ENCODE data around the gene RANBP2.

RANBP2 gene

DNA sequence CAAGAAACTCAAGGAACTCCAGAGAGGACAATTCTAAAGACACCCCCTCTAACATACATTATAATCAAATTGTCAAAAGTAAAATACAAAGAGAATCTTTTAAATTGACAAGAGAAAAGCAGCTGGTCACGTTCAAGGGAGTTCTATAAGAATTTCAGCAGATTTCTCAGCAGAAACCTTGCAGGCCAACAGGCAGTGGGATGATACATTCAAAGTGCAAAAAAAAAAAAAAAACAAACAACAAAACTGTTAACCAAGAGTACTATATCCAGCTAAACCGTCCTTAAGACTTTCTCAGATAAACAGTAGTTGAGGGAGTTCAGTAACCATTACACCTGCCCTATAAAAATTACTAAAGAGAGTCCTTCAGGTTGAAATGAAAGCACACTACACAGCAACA lies 101.2 kb downstream of the RANBP2 start:
- H3K27ac ChIP-seq = no peak overlapping the region
- TF ChIP-seq, protein P1, sequence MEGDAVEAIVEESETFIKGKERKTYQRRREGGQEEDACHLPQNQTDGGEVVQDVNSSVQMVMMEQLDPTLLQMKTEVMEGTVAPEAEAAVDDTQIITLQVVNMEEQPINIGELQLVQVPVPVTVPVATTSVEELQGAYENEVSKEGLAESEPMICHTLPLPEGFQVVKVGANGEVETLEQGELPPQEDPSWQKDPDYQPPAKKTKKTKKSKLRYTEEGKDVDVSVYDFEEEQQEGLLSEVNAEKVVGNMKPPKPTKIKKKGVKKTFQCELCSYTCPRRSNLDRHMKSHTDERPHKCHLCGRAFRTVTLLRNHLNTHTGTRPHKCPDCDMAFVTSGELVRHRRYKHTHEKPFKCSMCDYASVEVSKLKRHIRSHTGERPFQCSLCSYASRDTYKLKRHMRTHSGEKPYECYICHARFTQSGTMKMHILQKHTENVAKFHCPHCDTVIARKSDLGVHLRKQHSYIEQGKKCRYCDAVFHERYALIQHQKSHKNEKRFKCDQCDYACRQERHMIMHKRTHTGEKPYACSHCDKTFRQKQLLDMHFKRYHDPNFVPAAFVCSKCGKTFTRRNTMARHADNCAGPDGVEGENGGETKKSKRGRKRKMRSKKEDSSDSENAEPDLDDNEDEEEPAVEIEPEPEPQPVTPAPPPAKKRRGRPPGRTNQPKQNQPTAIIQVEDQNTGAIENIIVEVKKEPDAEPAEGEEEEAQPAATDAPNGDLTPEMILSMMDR (conservative IDR thresholded peaks at IDR 0.05; ENCODE audit: low read depth) = no peak
- ChIA-PET POLR2A (ENCODE audit: low non-redundant PET) (no interaction called here), CTCF (interaction anchor here (0.5 kb wide), 1 partner anchor 134 kb away, joined by 4 read pairs; no protein-coding TSS in a partner anchor)
- DNase-seq (ENCODE audit: low spot score) = no peak

GRCh38 chr2:108823286-108823685 lies 104.0 kb downstream of the RANBP2 start:
- TF ChIP-seq, protein P1 (conservative IDR thresholded peaks at IDR 0.05; ENCODE audit: low read depth) = no peak
- ChIA-PET CTCF (no interaction called here), POLR2A (ENCODE audit: low non-redundant PET) (no interaction called here)
- H3K27ac ChIP-seq = no peak overlapping the region
- no peak for DNase-seq (ENCODE audit: low spot score)

GRCh38 chr2:108824316-108825070 lies 105.2 kb downstream of the RANBP2 start:
- no peak overlapping the region for H3K27ac ChIP-seq
- TF ChIP-seq, protein P1 (conservative IDR thresholded peaks at IDR 0.05; ENCODE audit: low read depth) = no peak
- CTCF ChIA-PET = no interaction called here
- POLR2A ChIA-PET (ENCODE audit: low non-redundant PET) = no interaction called here
- DNase-seq (ENCODE audit: low spot score) = no peak

DNA sequence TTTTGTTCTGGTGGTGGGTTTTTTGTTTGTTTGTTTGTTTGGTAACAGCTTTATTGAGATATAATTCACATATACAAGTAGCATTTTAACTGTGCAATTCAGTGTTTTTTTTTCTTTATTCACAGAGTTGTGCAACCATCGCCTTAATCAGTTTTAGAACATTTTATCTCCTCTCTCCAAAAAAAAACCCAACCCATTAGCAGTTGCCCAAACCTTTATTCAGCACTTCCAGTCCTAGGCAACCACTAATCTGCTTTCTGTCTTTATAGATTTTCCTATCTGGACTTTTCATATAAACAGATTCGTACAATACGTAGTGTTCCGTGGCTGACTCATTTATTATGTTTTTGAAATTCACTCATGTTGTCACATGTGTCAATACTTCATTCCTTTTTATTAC lies 106.0 kb downstream of the RANBP2 start:
- TF ChIP-seq, protein P1 (conservative IDR thresholded peaks at IDR 0.05; ENCODE audit: low read depth) = no peak
- no peak overlapping the region for H3K27ac ChIP-seq
- DNase-seq (ENCODE audit: low spot score) = no peak
- ChIA-PET POLR2A (ENCODE audit: low non-redundant PET) (no interaction called here), CTCF (no interaction called here)

GRCh38 chr2:108825736-108826135 lies 106.5 kb downstream of the RANBP2 start:
- TF ChIP-seq, protein P1 (conservative IDR thresholded peaks at IDR 0.05; ENCODE audit: low read depth) = no peak
- DNase-seq (ENCODE audit: low spot score) = no peak
- POLR2A ChIA-PET (ENCODE audit: low non-redundant PET) = no interaction called here
- CTCF ChIA-PET = no interaction called here
- no peak overlapping the region for H3K27ac ChIP-seq

DNA sequence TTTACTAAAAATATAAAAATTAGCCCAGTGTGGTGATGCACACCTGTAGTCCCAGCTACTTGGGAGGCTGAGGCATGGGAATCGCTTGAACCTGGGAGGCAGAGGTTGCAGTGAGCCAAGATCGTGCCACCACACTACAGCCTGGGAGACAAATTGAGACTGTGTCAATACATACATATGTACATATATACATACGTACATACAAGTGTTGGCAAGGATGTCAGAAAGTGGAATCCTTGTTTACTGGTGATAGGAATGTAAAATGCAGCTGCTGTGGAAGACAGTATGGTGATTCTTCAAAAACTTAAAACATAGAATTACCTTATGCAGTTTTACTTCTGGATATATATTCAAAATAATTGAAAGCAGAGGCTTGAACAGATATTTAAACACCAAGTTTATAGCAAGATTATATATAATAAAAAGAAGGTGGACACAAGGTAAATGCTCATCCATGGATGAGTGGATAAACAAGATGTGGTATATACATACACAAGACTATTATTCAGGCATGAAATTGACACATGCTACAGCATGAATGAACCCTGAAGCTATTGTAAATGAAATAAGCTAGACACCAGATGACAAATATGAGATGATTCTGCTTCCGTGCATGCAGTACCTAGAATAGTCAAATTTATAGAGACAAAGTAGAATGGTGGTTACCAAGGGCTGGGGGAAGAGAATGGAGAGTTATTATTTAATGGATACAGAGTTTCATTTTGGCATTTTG lies 110.5 kb downstream of the RANBP2 start:
- CTCF ChIA-PET = no interaction called here
- POLR2A ChIA-PET (ENCODE audit: low non-redundant PET) = no interaction called here

More for the DNA sequence above, 110.5 kb downstream of the RANBP2 start:
- no peak overlapping the region for H3K27ac ChIP-seq
- DNase-seq (ENCODE audit: low spot score) = no peak
- TF ChIP-seq, protein P1 (conservative IDR thresholded peaks at IDR 0.05; ENCODE audit: low read depth) = no peak

Data from RWPE1 (cell line).